ENCODE data around the gene GDA. TPM values are rescaled to one million over a fixed set of nuclear protein-coding genes. Genes with fewer than 3 reads are reported as not detected.

The GDA gene
- total and polyA plus RNA-seq, 4 donors = 0.37 to 24.4 (median 19.5) TPM

DNA sequence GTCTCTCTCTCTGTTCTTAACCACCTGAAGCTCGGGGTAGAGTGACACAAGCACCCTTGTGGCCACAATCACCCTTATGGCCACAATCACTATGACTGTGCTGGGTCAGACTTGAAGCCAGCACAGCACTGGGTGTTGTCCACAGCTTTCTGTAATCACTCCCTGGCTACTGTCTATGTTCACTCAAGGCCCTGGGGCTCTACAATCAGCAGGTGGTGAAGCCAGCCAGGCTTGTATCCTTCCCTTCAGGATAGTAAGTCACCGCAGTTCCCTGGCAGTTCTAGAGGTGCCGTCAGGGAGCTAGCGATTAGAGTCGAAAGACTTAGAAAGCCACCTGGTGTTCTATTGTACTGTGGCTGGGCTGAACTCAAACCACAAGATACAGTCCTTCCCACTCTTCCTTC lies 44.2 kb downstream of the GDA start:
- H3K9ac ChIP-seq (ENCODE audit: low read depth in 1 of 2, low read length in 2 of 2) = no peak overlapping the region
- H3K27me3 ChIP-seq (ENCODE audit: control insufficient read depth in 4 of 4, insufficient read depth in 4 of 4, low read length in 3 of 4) = no peaks in the 10 kb centered on the region
- 79% methylated on average over 5 of the region's 5 CpGs for WGBS
- DNase-seq (ENCODE audit: low spot score) = no peak
- peaks cover 0 to 10% (median 1%) of the 10 kb centered on the region in 4 donors for H3K36me3 ChIP-seq (ENCODE audit: control insufficient read depth in 4 of 4, insufficient read depth in 3 of 4, low read depth in 1 of 4, low read length in 3 of 4)
- H3K4me3 ChIP-seq (ENCODE audit: low read depth in 1 of 3, low read length in 3 of 3) = no peak overlapping the region
- no peaks in the 10 kb centered on the region for H3K9me3 ChIP-seq (ENCODE audit: control insufficient read depth in 4 of 4, low read length in 3 of 4)
- no peak for TF ChIP-seq YY1 (IDR thresholded peaks at IDR 0.05)
- no peak for TF ChIP-seq FOXA2 (IDR thresholded peaks at IDR 0.05)
- TF ChIP-seq JUND (IDR thresholded peaks at IDR 0.05) = no peak
- no peak for TF ChIP-seq RAD21 (IDR thresholded peaks at IDR 0.05)
- H3K4me1 ChIP-seq (ENCODE audit: control insufficient read depth in 4 of 4, insufficient read depth in 4 of 4, low read length in 3 of 4) = peaks cover 0 to 7% (median 3%) of the 10 kb centered on the region in 4 donors
- no peak overlapping the region for H3K27ac ChIP-seq (ENCODE audit: low read depth in 1 of 2, low read length in 2 of 2)

DNA sequence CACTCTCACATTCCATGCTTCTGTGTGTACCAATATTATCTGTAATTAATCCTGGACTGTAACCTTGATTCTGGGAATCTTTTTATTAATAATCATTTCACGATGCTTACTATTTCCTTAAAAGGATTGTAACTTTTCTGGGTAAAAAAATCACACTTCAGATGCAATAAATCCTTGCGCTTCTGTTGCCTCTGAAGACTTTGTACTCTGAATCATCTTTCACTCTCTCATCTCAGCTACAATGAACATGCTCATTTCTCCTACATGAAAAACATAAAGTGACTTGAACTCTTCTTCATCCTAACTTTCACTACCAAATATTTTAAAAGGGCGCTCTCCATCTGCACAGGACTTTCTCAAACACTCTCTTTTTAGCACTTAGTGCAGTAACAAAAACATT lies 50.0 kb downstream of the GDA start:
- Histone ChIP-seq H3K27ac (ENCODE audit: low read depth in 1 of 2, low read length in 2 of 2) (no peak overlapping the region), H3K4me3 (ENCODE audit: low read depth in 1 of 3, low read length in 3 of 3) (no peak overlapping the region), H3K27me3 (ENCODE audit: control insufficient read depth in 4 of 4, insufficient read depth in 4 of 4, low read length in 3 of 4) (no peaks in the 10 kb centered on the region), H3K4me1 (ENCODE audit: control insufficient read depth in 4 of 4, insufficient read depth in 4 of 4, low read length in 3 of 4) (no peaks in the 10 kb centered on the region), H3K36me3 (ENCODE audit: control insufficient read depth in 4 of 4, insufficient read depth in 3 of 4, low read depth in 1 of 4, low read length in 3 of 4) (peaks cover 0 to 35% (median 8%) of the 10 kb centered on the region in 4 donors), H3K9me3 (ENCODE audit: control insufficient read depth in 4 of 4, low read length in 3 of 4) (no peaks in the 10 kb centered on the region), H3K9ac (ENCODE audit: low read depth in 1 of 2, low read length in 2 of 2) (no peak overlapping the region)
- no peak for DNase-seq (ENCODE audit: low spot score)
- whole genome bisulfite sequencing = 87% methylated on average over 3 of the region's 3 CpGs
- no peak for TF ChIP-seq HNF4A (conservative IDR thresholded peaks at IDR 0.05)
- TF ChIP-seq FOXA2 (IDR thresholded peaks at IDR 0.05) = no peak
- TF ChIP-seq, protein P1, sequence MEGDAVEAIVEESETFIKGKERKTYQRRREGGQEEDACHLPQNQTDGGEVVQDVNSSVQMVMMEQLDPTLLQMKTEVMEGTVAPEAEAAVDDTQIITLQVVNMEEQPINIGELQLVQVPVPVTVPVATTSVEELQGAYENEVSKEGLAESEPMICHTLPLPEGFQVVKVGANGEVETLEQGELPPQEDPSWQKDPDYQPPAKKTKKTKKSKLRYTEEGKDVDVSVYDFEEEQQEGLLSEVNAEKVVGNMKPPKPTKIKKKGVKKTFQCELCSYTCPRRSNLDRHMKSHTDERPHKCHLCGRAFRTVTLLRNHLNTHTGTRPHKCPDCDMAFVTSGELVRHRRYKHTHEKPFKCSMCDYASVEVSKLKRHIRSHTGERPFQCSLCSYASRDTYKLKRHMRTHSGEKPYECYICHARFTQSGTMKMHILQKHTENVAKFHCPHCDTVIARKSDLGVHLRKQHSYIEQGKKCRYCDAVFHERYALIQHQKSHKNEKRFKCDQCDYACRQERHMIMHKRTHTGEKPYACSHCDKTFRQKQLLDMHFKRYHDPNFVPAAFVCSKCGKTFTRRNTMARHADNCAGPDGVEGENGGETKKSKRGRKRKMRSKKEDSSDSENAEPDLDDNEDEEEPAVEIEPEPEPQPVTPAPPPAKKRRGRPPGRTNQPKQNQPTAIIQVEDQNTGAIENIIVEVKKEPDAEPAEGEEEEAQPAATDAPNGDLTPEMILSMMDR (IDR thresholded peaks at IDR 0.05; ENCODE audit: low read depth, low read length, missing input control) = no peak
- no peak for TF ChIP-seq TAF1 (conservative IDR thresholded peaks at IDR 0.05)
- TF ChIP-seq FOXA1 (IDR thresholded peaks at IDR 0.05) = no peak
- TF ChIP-seq YY1 (IDR thresholded peaks at IDR 0.05) = no peak
- TF ChIP-seq HNF4G (IDR thresholded peaks at IDR 0.05) = no peak
- TF ChIP-seq, protein P2, sequence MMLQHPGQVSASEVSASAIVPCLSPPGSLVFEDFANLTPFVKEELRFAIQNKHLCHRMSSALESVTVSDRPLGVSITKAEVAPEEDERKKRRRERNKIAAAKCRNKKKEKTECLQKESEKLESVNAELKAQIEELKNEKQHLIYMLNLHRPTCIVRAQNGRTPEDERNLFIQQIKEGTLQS (IDR thresholded peaks at IDR 0.05) = no peak

DNA sequence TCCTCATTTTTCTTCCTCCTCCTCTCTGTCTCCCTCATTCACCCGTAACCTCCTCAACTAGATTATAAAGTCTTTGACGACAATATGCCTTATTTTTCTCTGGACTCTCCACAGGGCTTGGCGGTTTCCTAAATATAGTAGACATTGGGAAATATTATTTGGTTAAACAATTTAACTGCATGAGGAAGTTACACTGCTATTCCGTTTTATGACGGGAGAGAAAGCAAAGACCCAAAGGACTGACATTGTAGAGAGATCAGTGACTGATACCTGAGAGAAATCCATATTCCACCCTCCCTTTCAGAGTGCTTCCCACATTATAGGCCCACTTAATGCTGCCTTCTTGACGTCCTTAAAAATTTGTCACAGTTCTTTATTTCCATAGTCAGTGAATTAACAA lies 51.2 kb downstream of the GDA start:
- Histone ChIP-seq H3K36me3 (ENCODE audit: control insufficient read depth in 4 of 4, insufficient read depth in 3 of 4, low read depth in 1 of 4, low read length in 3 of 4) (peaks cover 0 to 38% (median 8%) of the 10 kb centered on the region in 4 donors), H3K9me3 (ENCODE audit: control insufficient read depth in 4 of 4, low read length in 3 of 4) (no peaks in the 10 kb centered on the region), H3K27ac (ENCODE audit: low read depth in 1 of 2, low read length in 2 of 2) (no peak overlapping the region), H3K27me3 (ENCODE audit: control insufficient read depth in 4 of 4, insufficient read depth in 4 of 4, low read length in 3 of 4) (no peaks in the 10 kb centered on the region), H3K4me3 (ENCODE audit: low read depth in 1 of 3, low read length in 3 of 3) (no peak overlapping the region), H3K4me1 (ENCODE audit: control insufficient read depth in 4 of 4, insufficient read depth in 4 of 4, low read length in 3 of 4) (no peaks in the 10 kb centered on the region), H3K9ac (ENCODE audit: low read depth in 1 of 2, low read length in 2 of 2) (no peak overlapping the region)
- no peak for TF ChIP-seq HNF4G (IDR thresholded peaks at IDR 0.05)
- TF ChIP-seq YY1 (IDR thresholded peaks at IDR 0.05) = no peak
- TF ChIP-seq HNF4A (conservative IDR thresholded peaks at IDR 0.05) = no peak
- TF ChIP-seq, protein P3, sequence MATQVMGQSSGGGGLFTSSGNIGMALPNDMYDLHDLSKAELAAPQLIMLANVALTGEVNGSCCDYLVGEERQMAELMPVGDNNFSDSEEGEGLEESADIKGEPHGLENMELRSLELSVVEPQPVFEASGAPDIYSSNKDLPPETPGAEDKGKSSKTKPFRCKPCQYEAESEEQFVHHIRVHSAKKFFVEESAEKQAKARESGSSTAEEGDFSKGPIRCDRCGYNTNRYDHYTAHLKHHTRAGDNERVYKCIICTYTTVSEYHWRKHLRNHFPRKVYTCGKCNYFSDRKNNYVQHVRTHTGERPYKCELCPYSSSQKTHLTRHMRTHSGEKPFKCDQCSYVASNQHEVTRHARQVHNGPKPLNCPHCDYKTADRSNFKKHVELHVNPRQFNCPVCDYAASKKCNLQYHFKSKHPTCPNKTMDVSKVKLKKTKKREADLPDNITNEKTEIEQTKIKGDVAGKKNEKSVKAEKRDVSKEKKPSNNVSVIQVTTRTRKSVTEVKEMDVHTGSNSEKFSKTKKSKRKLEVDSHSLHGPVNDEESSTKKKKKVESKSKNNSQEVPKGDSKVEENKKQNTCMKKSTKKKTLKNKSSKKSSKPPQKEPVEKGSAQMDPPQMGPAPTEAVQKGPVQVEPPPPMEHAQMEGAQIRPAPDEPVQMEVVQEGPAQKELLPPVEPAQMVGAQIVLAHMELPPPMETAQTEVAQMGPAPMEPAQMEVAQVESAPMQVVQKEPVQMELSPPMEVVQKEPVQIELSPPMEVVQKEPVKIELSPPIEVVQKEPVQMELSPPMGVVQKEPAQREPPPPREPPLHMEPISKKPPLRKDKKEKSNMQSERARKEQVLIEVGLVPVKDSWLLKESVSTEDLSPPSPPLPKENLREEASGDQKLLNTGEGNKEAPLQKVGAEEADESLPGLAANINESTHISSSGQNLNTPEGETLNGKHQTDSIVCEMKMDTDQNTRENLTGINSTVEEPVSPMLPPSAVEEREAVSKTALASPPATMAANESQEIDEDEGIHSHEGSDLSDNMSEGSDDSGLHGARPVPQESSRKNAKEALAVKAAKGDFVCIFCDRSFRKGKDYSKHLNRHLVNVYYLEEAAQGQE (IDR thresholded peaks at IDR 0.05) = no peak
- TF ChIP-seq, protein P1 (IDR thresholded peaks at IDR 0.05; ENCODE audit: low read depth, low read length, missing input control) = no peak
- no peak for TF ChIP-seq RXRA (IDR thresholded peaks at IDR 0.05)
- TF ChIP-seq FOXA2 (IDR thresholded peaks at IDR 0.05) = no peak
- TF ChIP-seq NR2F2 (IDR thresholded peaks at IDR 0.05) = no peak
- TF ChIP-seq FOXA1 (IDR thresholded peaks at IDR 0.05) = no peak
- TF ChIP-seq SP1 (IDR thresholded peaks at IDR 0.05) = no peak
- no peak for TF ChIP-seq GABPA (IDR thresholded peaks at IDR 0.05 in 1 of 2, conservative IDR thresholded peaks at IDR 0.05 in 1 of 2)
- no peak for TF ChIP-seq RAD21 (IDR thresholded peaks at IDR 0.05)
- no peak for TF ChIP-seq EGR1 (IDR thresholded peaks at IDR 0.05; ENCODE audit: low read depth in 2 of 2)
- TF ChIP-seq, protein P4, sequence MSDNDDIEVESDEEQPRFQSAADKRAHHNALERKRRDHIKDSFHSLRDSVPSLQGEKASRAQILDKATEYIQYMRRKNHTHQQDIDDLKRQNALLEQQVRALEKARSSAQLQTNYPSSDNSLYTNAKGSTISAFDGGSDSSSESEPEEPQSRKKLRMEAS (IDR thresholded peaks at IDR 0.05) = no peak
- no peak for TF ChIP-seq TAF1 (conservative IDR thresholded peaks at IDR 0.05)
- TF ChIP-seq JUND (IDR thresholded peaks at IDR 0.05) = no peak
- DNase-seq (ENCODE audit: low spot score) = no peak
- WGBS = 78% methylated on average over 6 of the region's 6 CpGs
